GM23338 (cell line): ENCODE results near the gene UBE2K. TPM values are rescaled to one million over a fixed set of nuclear protein-coding genes. Genes with fewer than 3 reads are reported as not detected.
"Not testable (repeated sequence)": the region's sequence is repeated elsewhere in the genome, so short reads cannot be mapped to it uniquely, and the experiment has no call there.

Experiments used
- ATAC-seq: fragments of 200-7000 bp; cut with Tn5 transposase; 3 replicates; pipeline ENCODE4 v1.9.1; 2020
- DNase-seq: peaks from one replicate; pipeline ENCODE4 v3.0.0-alpha.2; 2015; ENCODE audit warnings: low spot score
- H2AFZ ChIP-seq: fragments of 200-600 bp; sonication (generic); 2 replicates; pipeline ENCODE4 v1.8.0; 2016; ENCODE audit warnings: antibody characterized with exemption, mild to moderate bottlenecking, moderate library complexity
- H3F3A ChIP-seq: fragments of 200-600 bp; sonication (generic); replicated peaks from 2 replicates; pipeline ENCODE4 v1.8.0; 2017; ENCODE audit warnings: antibody characterized with exemption, mixed run types, low read depth
- H3K27ac ChIP-seq: fragments of 200-600 bp; sonication (generic); 2 replicates; pipeline ENCODE4 v1.6.1; 2016; ENCODE audit warnings: low read depth
- H3K27me3 ChIP-seq: fragments of 200-600 bp; sonication (generic); 2 replicates; pipeline ENCODE4 v1.8.0; 2016; ENCODE audit warnings: mild to moderate bottlenecking, mixed run types, moderate library complexity; ENCODE audit not compliant: insufficient read depth
- H3K36me3 ChIP-seq: fragments of 200-600 bp; sonication (generic); 2 replicates; pipeline ENCODE4 v1.8.0; 2016; ENCODE audit warnings: mild to moderate bottlenecking; ENCODE audit not compliant: insufficient read depth
- H3K4me1 ChIP-seq: fragments of 200-600 bp; sonication (generic); 2 replicates; pipeline ENCODE4 v1.8.0; 2016; ENCODE audit warnings: mild to moderate bottlenecking, moderate library complexity; ENCODE audit not compliant: insufficient read depth
- H3K4me2 ChIP-seq: fragments of 200-600 bp; sonication (generic); 2 replicates; pipeline ENCODE4 v1.7.1; 2017; ENCODE audit warnings: mixed run types
- H3K4me3 ChIP-seq: fragments of 200-600 bp; sonication (generic); 2 replicates; pipeline ENCODE4 v1.6.1; 2016; ENCODE audit warnings: mixed run types
- H3K79me2 ChIP-seq: fragments of 200-600 bp; sonication (generic); replicated peaks from 2 replicates; pipeline ENCODE4 v1.8.0; 2017; ENCODE audit warnings: mild to moderate bottlenecking; ENCODE audit not compliant: insufficient read depth
- H3K9me2 ChIP-seq: fragments of 200-600 bp; sonication (generic); 2 replicates; pipeline ENCODE4 v1.8.0; 2017; ENCODE audit not compliant: insufficient read depth
- H4K20me1 ChIP-seq: fragments of 200-600 bp; sonication (generic); replicated peaks from 2 replicates; pipeline ENCODE4 v1.8.0; 2017; ENCODE audit warnings: mild to moderate bottlenecking; ENCODE audit not compliant: insufficient read depth
- H3K27ac Mint-ChIP-seq: 2 replicates; pipeline ENCODE4 v1.8.0; 2020; ENCODE audit warnings: inconsistent platforms, mild to moderate bottlenecking, moderate library complexity, mixed read lengths
- H3K27me3 Mint-ChIP-seq: 3 replicates; pipeline ENCODE4 v1.8.0; 2022; ENCODE audit warnings: low read depth, mild to moderate bottlenecking, moderate library complexity, mixed read lengths, inconsistent platforms; ENCODE audit not compliant: insufficient read depth, poor library complexity
- H3K36me3 Mint-ChIP-seq: 3 replicates; pipeline ENCODE4 v1.8.0; 2021; ENCODE audit warnings: low read depth, mild to moderate bottlenecking, inconsistent platforms, moderate library complexity, mixed read lengths
- H3K4me1 Mint-ChIP-seq: 3 replicates; pipeline ENCODE4 v1.8.0; 2020; ENCODE audit warnings: mild to moderate bottlenecking, inconsistent platforms, mixed read lengths
- H3K4me3 Mint-ChIP-seq: 3 replicates; pipeline ENCODE4 v1.8.0; 2021; ENCODE audit warnings: moderate library complexity, mild to moderate bottlenecking, inconsistent platforms, mixed read lengths
- H3K9me3 Mint-ChIP-seq: 3 replicates; pipeline ENCODE4 v1.8.0; 2020; ENCODE audit warnings: moderate library complexity, mild to moderate bottlenecking, inconsistent platforms, mixed read lengths
- CREB1 ChIP-seq: fragments of 250-450 bp; sonication (Bioruptor Pico); IDR thresholded peaks from 2 replicates; pipeline ENCODE4 v1.5.0; 2020; ENCODE audit warnings: low read depth, mild to moderate bottlenecking, moderate library complexity
- CTCF ChIP-seq, 2 experiments: fragments of 200-600 bp in 1 of 2; sonication (generic) in 1 of 2; conservative IDR thresholded peaks; 2 replicates each; pipeline versions ENCODE4 v1.5.1 to v1.6.1; 2016 to 2017; ENCODE audit warnings: antibody characterized with exemption in 2 of 2, low read depth in 2 of 2, mild to moderate bottlenecking in 2 of 2, moderate library complexity in 1 of 2
- EZH2 ChIP-seq: fragments of 200-600 bp; sonication (generic); IDR thresholded peaks from one replicate; pipeline ENCODE4 v1.8.0; 2017; ENCODE audit warnings: antibody characterized with exemption, mild to moderate bottlenecking, low read depth; ENCODE audit not compliant: unreplicated experiment
- EZH2phosphoT487 ChIP-seq: fragments of 200-600 bp; sonication (generic); IDR thresholded peaks from one replicate; pipeline ENCODE4 v1.8.1; 2018; ENCODE audit warnings: antibody characterized with exemption; ENCODE audit not compliant: unreplicated experiment
- JUNB ChIP-seq: IDR thresholded peaks from one replicate; pipeline ENCODE4 v1.6.1; 2016; ENCODE audit warnings: antibody characterized with exemption; ENCODE audit not compliant: unreplicated experiment
- STAT1 ChIP-seq: IDR thresholded peaks from one replicate; pipeline ENCODE4 v1.6.1; 2016; ENCODE audit warnings: antibody characterized with exemption; ENCODE audit not compliant: unreplicated experiment
- polyA plus RNA-seq: library from polyadenylated mRNA; unstranded; fragments of >200 nt; fragmentation: Nextera tagmentation; extraction: Ambion mirVana; gene quantifications from 2 replicates; pipeline ENCODE4 v1.2.1, GENCODE V29; 2016
- total RNA-seq: library from RNA; depleted of rRNA; stranded (reverse); fragments of >200 nt; shearing (Covaris generic); gene quantifications from 2 replicates; pipeline ENCODE4 v1.2.3, GENCODE V29; 2014
- TF ChIP-seq, protein P1 (sequence below): IDR thresholded peaks from one replicate; pipeline ENCODE4 v1.6.1; 2018; ENCODE audit warnings: antibody characterized with exemption; ENCODE audit not compliant: unreplicated experiment

UBE2K gene
- total and polyA plus RNA-seq, 2 experiments from 2014 or later, result 97.7 to 207 TPM

- TF ChIP-seq CTCF (conservative IDR thresholded peaks at IDR 0.05; ENCODE audit: low read depth in 2 of 2) (no peak), EZH2phosphoT487 (no peak), CREB1 (no peak), STAT1 (no peak), JUNB (no peak)
- TF ChIP-seq, protein P1, sequence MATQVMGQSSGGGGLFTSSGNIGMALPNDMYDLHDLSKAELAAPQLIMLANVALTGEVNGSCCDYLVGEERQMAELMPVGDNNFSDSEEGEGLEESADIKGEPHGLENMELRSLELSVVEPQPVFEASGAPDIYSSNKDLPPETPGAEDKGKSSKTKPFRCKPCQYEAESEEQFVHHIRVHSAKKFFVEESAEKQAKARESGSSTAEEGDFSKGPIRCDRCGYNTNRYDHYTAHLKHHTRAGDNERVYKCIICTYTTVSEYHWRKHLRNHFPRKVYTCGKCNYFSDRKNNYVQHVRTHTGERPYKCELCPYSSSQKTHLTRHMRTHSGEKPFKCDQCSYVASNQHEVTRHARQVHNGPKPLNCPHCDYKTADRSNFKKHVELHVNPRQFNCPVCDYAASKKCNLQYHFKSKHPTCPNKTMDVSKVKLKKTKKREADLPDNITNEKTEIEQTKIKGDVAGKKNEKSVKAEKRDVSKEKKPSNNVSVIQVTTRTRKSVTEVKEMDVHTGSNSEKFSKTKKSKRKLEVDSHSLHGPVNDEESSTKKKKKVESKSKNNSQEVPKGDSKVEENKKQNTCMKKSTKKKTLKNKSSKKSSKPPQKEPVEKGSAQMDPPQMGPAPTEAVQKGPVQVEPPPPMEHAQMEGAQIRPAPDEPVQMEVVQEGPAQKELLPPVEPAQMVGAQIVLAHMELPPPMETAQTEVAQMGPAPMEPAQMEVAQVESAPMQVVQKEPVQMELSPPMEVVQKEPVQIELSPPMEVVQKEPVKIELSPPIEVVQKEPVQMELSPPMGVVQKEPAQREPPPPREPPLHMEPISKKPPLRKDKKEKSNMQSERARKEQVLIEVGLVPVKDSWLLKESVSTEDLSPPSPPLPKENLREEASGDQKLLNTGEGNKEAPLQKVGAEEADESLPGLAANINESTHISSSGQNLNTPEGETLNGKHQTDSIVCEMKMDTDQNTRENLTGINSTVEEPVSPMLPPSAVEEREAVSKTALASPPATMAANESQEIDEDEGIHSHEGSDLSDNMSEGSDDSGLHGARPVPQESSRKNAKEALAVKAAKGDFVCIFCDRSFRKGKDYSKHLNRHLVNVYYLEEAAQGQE, result no peak
Observed at GRCh38 chr4:39700554-39700953, 2.6 kb downstream of the UBE2K start (continued).

DNA sequence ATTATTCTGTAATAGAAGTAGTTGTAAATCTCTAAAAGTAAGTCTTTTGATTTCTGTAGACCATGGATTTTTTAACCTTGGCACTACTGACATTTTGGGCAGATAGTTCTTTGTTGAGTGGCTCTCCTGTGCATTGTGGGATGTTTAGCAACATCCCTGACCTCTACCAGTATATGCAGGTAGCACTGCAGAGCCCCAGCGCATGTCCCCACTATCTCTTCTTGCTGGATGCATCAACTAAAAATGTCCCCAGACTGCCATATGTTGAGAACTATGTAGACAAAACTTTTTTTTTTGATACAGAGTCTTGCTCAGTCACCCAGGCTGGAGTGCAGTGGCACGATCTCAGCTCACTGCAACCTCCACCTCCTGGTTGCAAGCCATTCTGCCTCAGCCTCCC is 4.8 kb downstream of the UBE2K start:
- no peak overlapping the region for H3K27ac Mint-ChIP-seq
- no peak for ATAC-seq

DNA sequence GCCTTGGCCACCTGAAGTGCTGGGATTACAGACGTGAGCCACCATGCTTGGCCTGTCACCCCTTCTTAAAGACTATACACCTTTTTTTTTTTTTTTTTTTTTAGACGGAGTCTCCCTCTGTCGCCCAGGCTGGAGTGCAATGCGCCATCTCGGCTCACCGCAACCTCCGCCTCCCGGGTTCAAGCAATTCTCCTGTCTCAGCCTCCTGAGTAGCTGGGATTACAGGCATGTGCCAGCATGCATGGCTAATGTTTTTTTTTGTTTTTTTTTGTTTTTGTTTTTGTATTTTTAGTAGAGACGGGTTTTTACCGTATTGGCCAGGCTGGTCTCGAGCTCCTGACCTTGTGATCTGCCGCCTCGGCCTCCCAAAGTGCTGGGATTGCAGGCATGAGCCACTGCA is 6.9 kb downstream of the UBE2K start:
- Mint-ChIP-seq H3K36me3 (peaks cover 29% of the 10 kb centered on the region; the same call in 2 of the 3 replicates), H3K4me1 (peaks cover 18% of the 10 kb centered on the region; the same call in 2 of the 3 replicates)
- H3K27ac ChIP-seq, H3K27me3 ChIP-seq, ATAC-seq, H3K9me3 Mint-ChIP-seq, H3K27me3 Mint-ChIP-seq, H3K9me2 ChIP-seq, DNase-seq, H3F3A ChIP-seq, H3K4me1 ChIP-seq, H3K4me2 ChIP-seq, H3K36me3 ChIP-seq, H3K4me3 ChIP-seq, H2AFZ ChIP-seq, H3K27ac Mint-ChIP-seq, H3K4me3 Mint-ChIP-seq: not testable (repeated sequence)
- Histone ChIP-seq H4K20me1 (peaks cover 72% of the 10 kb centered on the region), H3K79me2 (peaks cover 100% of the 10 kb centered on the region)

More for the DNA sequence above, 4.8 kb downstream of the UBE2K start:
- Histone ChIP-seq H3K79me2 (peaks cover 97% of the 10 kb centered on the region), H3K4me3 (no peak overlapping the region), H2AFZ (no peak overlapping the region), H3K36me3 (no peaks in the 10 kb centered on the region; the same call in 1 of the 2 replicates), H3K4me1 (peaks cover 13% of the 10 kb centered on the region), H4K20me1 (peaks cover 65% of the 10 kb centered on the region), H3K9me2 (no peaks in the 10 kb centered on the region), H3F3A (no peaks in the 10 kb centered on the region), H3K27me3 (no peaks in the 10 kb centered on the region), H3K4me2 (no peak overlapping the region), H3K27ac (peak overlapping the region; percentile 61; the same call in 1 of the 2 replicates)
- H3K4me1 Mint-ChIP-seq, result peaks cover 19% of the 10 kb centered on the region; the same call in 2 of the 3 replicates
- TF ChIP-seq CREB1, result no peak
- no peak for TF ChIP-seq EZH2
- peaks cover 8% of the 10 kb centered on the region for H3K27me3 Mint-ChIP-seq
- no peak for DNase-seq
- peaks cover 33% of the 10 kb centered on the region for H3K36me3 Mint-ChIP-seq
- no peaks in the 10 kb centered on the region for H3K9me3 Mint-ChIP-seq
- no peak overlapping the region for H3K4me3 Mint-ChIP-seq
